GM19395 (cell line): ENCODE results near the gene TTBK1.

ENCODE experiments used
- ATAC-seq: cut with Tn5 transposase; IDR thresholded peaks from one replicate; pipeline ENCODE4 v1.9.1; 2021; ENCODE audit warnings: mild to moderate bottlenecking, moderate library complexity; ENCODE audit not compliant: unreplicated experiment

TTBK1 gene

GRCh38 chr6:43269273-43270007, 26.2 kb downstream of the TTBK1 start:
- no peak for ATAC-seq

GRCh38 chr6:43271103-43271815, 28.0 kb downstream of the TTBK1 start:
- no peak for ATAC-seq

GRCh38 chr6:43271944-43272343, 28.7 kb downstream of the TTBK1 start:
- ATAC-seq = no peak

GRCh38 chr6:43273707-43274106, 30.4 kb downstream of the TTBK1 start:
- no peak for ATAC-seq

DNA sequence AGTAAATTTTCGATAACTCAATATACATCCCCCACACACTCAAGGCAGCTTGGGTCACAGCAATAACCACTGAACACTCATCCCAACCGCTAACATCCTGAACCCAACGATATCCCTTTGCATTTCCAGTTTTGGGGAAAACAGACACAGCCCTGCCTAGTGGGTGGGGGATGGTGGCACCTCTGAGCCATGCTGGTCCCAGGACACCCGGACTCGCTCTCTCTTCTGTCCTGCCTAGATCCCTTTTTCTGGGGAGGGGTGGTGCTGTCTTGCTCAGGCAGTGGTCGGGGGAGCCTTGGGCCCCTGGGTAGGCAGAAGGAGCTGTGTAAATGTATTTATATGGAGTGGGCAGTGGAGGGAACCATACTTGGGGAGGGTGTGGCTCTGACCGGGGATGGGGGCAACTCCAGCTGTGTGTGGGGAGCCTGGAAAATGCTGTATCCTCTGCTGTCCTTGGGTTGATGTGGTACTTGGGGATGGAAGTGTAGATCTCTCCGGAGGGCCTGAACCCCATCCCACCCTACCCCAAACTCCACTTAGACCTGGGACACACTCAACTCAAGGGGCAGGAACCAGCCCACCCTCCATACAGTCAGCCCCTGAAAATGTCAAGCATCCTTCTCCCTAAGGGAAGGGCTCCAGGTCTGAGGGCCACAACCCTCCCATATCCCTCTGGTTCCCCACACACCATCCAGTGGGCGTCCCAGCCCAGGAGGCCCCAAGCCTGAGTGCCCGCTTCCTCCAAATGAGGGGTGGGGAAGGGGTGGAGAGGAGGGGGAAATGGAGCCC, 31.0 kb downstream of the TTBK1 start:
- no peak for ATAC-seq

DNA sequence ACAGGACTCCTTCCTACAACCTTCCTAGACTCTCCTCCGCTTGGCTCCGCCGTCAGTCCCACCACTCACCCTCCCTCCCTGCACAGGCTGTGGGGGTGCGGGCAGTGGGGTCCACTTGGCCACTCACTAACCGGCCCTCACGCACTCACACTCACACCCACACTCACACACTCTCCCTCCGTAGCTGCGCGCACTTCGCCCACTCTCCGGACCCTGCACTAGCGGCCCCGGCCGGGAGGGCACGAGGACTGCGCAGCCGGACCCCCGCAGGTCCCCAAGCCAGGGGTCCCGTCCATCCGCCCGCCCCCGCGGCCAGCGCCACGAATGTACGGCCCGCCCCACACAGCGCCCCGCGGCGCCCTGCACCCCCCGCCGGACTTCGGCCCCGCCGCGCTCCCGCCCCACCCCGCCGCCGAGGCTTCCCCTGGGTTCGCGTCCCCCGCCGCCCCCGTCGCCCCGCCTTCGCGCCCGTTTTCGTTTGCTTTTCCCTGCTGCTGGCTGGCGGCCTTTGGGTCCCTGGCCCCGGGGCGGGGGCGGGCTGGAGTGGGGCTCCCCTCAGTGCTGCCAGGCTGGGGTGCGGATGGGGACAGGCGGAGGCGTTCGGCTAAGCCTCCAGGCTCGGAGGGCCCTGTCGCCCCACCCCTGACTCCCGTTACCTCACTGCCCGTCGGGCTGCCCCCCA, 31.8 kb downstream of the TTBK1 start:
- ATAC-seq = no peak

- no peak for ATAC-seq
These were observed 32.7 kb downstream of the TTBK1 start for GRCh38 chr6:43275801-43276576.

DNA sequence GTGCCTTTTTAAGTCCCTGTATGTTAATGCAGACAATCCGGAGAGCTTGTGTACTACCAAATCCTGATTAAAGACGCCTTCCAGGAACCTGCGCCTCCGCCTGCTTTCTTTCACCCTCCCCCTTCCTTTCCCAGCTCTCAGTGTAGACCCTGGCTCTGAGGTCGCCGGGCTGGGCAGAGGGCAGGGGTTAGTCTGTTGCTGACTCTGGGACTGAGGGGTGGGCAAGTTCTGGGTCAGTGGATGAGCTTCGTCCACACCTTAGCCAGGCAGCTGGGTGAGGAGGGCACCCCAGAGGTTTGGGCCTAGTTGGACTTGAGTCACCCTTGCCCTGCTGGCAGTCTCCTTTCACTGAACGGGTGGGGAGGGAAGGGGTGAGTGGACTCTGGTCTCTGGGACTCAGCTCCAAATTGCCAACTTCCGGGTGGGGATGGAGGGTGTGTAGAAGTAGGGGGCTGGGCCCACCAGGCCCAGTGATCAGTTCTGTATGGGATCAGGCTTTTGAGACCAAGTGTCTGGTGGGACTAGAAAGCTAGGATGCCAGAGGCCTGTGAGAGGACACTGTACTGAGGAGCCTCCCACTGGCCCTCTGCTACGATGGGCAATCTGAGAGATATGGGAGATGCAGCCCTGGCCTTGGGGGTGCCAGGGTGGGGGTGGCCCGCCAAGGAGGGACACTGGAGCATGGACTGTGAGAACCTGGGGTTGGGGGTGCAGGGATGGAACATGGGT, 33.5 kb downstream of the TTBK1 start:
- no peak for ATAC-seq

GRCh38 chr6:43277306-43277642, 34.0 kb downstream of the TTBK1 start:
- ATAC-seq = no peak

DNA sequence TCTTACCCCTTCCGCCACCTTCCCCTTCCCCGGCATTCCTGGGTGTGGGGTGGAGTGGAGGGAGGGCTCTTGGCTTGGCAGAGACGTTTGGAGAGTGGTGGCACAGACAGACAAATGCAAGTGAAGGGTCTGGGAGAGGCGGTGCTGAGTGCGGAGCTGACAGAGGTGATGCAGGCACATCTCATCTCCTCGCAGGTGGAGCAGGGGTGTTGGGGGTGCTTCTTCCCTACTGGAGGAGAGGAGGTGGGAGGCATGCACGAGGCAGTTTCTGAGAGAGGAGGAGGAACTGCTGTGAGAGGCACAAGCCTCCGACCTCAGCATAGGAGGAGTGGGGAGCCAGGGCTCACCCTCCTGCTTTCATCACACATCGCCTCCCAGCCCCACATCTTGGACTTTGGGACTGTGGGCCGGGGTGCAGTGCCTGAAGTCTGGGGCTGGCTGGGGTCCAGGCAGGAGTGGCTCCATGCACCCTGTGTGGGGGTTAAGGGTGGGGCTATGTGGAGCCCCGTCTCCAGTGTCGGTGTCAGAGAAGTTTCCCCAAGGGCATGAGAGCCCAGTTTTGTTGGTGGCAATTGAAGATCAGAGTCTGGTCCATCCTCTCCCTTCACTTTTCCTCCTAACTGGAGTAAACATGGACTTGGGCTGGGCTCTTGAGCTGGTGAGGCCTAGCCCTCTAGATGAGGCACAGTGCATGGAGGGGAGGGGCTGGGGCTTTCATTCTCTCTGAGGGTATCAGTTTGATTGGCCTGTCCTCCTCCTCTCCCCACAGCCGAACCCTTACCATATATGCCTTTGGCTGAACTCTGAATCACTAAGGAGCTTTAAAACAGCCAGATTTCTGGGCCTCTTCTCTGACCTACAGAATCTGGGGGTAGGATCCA, 34.6 kb downstream of the TTBK1 start:
- no peak for ATAC-seq

- ATAC-seq = no peak
These were observed 35.3 kb downstream of the TTBK1 start for GRCh38 chr6:43278524-43279078.

DNA sequence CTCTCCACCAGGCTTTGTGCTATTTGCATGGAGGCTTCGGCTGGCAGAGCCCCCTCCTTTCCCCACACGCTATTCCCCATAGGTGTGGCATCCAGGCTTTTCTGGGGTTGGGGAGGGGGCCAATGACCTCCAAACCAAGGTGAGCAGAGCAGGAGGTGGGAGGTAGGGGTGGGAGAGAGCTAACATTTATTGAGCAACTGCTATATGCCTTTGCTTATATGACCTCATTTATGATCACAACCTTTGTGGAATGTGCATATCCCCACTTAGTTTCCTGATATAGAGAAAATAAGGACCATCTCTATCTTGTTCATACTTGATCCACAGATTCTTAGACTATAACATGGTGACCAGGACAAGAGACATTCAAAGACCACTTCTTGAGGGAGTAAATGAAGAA, 37.0 kb downstream of the TTBK1 start:
- ATAC-seq = no peak

GRCh38 chr6:43282060-43282459, 38.8 kb downstream of the TTBK1 start:
- no peak for ATAC-seq

DNA sequence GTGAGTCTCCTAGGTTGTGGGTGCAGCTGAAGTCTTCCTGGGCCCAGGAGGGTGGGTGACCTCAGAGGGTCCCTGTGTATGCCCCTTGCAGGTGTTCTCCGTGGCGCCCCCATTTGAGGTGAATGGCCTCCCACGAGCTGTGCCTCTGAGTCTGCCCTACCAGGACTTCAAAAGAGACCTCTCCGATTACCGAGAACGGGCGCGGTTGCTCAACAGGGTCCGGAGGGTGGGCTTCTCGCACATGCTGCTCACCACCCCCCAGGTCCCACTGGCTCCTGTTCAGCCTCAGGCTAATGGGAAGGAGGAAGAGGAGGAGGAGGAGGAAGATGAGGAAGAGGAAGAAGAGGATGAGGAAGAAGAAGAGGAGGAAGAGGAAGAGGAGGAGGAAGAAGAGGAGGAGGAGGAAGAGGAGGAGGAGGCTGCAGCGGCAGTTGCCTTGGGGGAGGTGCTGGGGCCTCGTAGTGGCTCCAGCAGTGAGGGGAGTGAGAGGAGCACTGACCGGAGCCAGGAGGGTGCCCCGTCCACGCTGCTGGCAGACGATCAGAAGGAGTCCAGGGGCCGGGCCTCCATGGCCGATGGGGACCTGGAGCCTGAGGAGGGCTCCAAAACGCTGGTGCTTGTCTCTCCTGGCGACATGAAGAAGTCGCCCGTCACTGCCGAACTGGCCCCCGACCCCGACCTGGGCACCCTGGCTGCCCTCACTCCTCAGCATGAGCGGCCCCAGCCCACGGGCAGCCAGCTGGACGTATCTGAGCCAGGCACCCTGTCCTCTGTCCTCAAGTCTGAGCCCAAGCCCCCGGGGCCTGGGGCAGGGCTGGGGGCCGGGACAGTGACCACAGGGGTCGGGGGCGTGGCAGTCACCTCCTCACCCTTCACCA, 39.6 kb downstream of the TTBK1 start:
- ATAC-seq = no peak

- no peak for ATAC-seq
These were observed 40.2 kb downstream of the TTBK1 start for GRCh38 chr6:43283514-43283901.

DNA sequence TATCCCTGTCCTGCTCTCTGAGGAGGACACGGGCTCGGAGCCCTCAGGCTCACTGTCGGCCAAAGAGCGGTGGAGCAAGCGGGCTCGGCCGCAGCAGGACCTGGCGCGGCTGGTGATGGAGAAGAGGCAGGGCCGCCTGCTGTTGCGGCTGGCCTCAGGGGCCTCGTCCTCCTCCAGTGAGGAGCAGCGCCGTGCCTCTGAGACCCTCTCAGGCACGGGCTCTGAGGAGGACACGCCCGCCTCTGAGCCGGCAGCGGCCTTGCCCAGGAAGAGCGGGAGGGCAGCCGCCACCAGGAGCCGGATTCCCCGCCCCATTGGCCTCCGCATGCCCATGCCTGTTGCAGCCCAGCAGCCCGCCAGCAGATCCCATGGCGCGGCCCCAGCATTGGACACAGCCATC, 40.6 kb downstream of the TTBK1 start:
- no peak for ATAC-seq

GRCh38 chr6:43284991-43285781, 41.9 kb downstream of the TTBK1 start:
- ATAC-seq = no peak
